Calu3 (cell line): ENCODE measurements around the gene TPST1. TPM values are rescaled to one million over a fixed set of nuclear protein-coding genes. Genes with fewer than 3 reads are reported as not detected.
"Not testable (repeated sequence)": the region's sequence is repeated elsewhere in the genome, so short reads cannot be mapped to it uniquely, and the experiment has no call there.

Experiments
- BruUV-seq: library from RNA; stranded (reverse); fragments of 400-500 nt; replicated peaks from 2 replicates; lab custom pipeline; 2021; lab: Mats Ljungman, UMichigan
- CTCF ChIA-PET: fragments of 300-600 bp; sonication (Branson Sonifier 250); formaldehyde crosslinking; loops from one replicate; lab custom pipeline; 2022; ENCODE audit warnings: antibody characterized with exemption; lab: Charles Lee
- DNase-seq: peaks from one replicate; pipeline ENCODE4 v3.0.0; 2022
- H3K27ac Mint-ChIP-seq: one replicate; pipeline ENCODE4 v1.8.0; 2022; ENCODE audit warnings: mixed read lengths; ENCODE audit not compliant: unreplicated experiment
- H3K27me3 Mint-ChIP-seq: one replicate; pipeline ENCODE4 v1.8.0; 2022; ENCODE audit warnings: mixed read lengths; ENCODE audit not compliant: unreplicated experiment
- H3K36me3 Mint-ChIP-seq: one replicate; pipeline ENCODE4 v1.8.0; 2022; ENCODE audit warnings: mild to moderate bottlenecking, moderate library complexity, mixed read lengths; ENCODE audit not compliant: insufficient read depth, unreplicated experiment
- H3K4me1 Mint-ChIP-seq: one replicate; pipeline ENCODE4 v1.8.0; 2022; ENCODE audit warnings: mild to moderate bottlenecking, low read depth, mixed read lengths; ENCODE audit not compliant: unreplicated experiment
- H3K4me3 Mint-ChIP-seq: one replicate; pipeline ENCODE4 v1.8.0; 2022; ENCODE audit warnings: mild to moderate bottlenecking, low read depth, moderate library complexity, mixed read lengths; ENCODE audit not compliant: unreplicated experiment
- H3K9me3 Mint-ChIP-seq: one replicate; pipeline ENCODE4 v1.8.0; 2022; ENCODE audit warnings: low read depth, mixed read lengths; ENCODE audit not compliant: unreplicated experiment
- CTCF ChIP-seq: fragments of 200-600 bp; IDR thresholded peaks from one replicate; pipeline ENCODE4 v1.8.0; 2022; ENCODE audit warnings: antibody characterized with exemption; ENCODE audit not compliant: unreplicated experiment
- intact Hi-C: fragments of 100-400 bp; cut with micrococcal nuclease; formaldehyde crosslinking; loops from one replicate; pipeline ENCODE4 v1.10.0; 2022; ENCODE audit not compliant: unreplicated experiment
- total RNA-seq: library from RNA; stranded (reverse); gene quantifications from 2 replicates; pipeline ENCODE4 v1.2.3, GENCODE V29; 2022

The TPST1 gene
- total RNA-seq, 1 experiment from 2014 or later: 11.4 TPM

- no TSS peak for BruUV-seq
Measured at GRCh38 chr7:66227808-66228207, 22.7 kb downstream of the TPST1 start.

GRCh38 chr7:66231326-66232216 is 26.4 kb downstream of the TPST1 start:
- H3K27me3 Mint-ChIP-seq, intact Hi-C loops, CTCF ChIA-PET, H3K4me3 Mint-ChIP-seq, DNase-seq, H3K4me1 Mint-ChIP-seq, H3K36me3 Mint-ChIP-seq, H3K27ac Mint-ChIP-seq, BruUV-seq, H3K9me3 Mint-ChIP-seq: not testable (repeated sequence)

More at GRCh38 chr7:66227808-66228207, 22.7 kb downstream of the TPST1 start:
- Mint-ChIP-seq H3K36me3 (no peaks in the 10 kb centered on the region), H3K4me1 (no peaks in the 10 kb centered on the region), H3K27me3 (no peaks in the 10 kb centered on the region), H3K9me3 (no peaks in the 10 kb centered on the region), H3K27ac (no peak overlapping the region), H3K4me3 (no peak overlapping the region)
- DNase-seq: no peak
- no peak for TF ChIP-seq CTCF
- CTCF ChIA-PET: no interaction called here
- intact Hi-C loops: no loop called here

GRCh38 chr7:66233638-66234037 is 28.5 kb downstream of the TPST1 start:
- H3K27ac Mint-ChIP-seq: no peak overlapping the region
- no peaks in the 10 kb centered on the region for H3K27me3 Mint-ChIP-seq
- no peak for DNase-seq
- intact Hi-C loops: no loop called here
- H3K9me3 Mint-ChIP-seq: no peaks in the 10 kb centered on the region
- peaks cover 15% of the 10 kb centered on the region for H3K4me1 Mint-ChIP-seq
- no TSS peak for BruUV-seq
- no peak overlapping the region for H3K4me3 Mint-ChIP-seq
- no peaks in the 10 kb centered on the region for H3K36me3 Mint-ChIP-seq
- no peak for TF ChIP-seq CTCF
- CTCF ChIA-PET: no interaction called here

GRCh38 chr7:66236713-66237303 is 31.7 kb downstream of the TPST1 start:
- Mint-ChIP-seq H3K27me3 (no peaks in the 10 kb centered on the region), H3K9me3 (no peaks in the 10 kb centered on the region), H3K27ac (no peak overlapping the region), H3K36me3 (no peaks in the 10 kb centered on the region), H3K4me3 (no peak overlapping the region), H3K4me1 (peaks cover 24% of the 10 kb centered on the region)
- CTCF ChIA-PET: no interaction called here
- DNase-seq: no peak
- BruUV-seq: no TSS peak
- no peak for TF ChIP-seq CTCF
- intact Hi-C loops: no loop called here
